Measurements from ENCODE around the gene OR6C2.
"Not testable (repeated sequence)": the region's sequence is repeated elsewhere in the genome, so short reads cannot be mapped to it uniquely, and the experiment has no call there.

The OR6C2 gene

GRCh38 chr12:55443776-55444175, at the start of gene OR6C2:
TSS of gene OR6C2 (plus strand) at chr12:55444076. CDS start at chr12:55452214, 8,138 bp downstream.
- no peak for DNase-seq

GRCh38 chr12:55396326-55396725, 47.5 kb upstream of the OR6C2 start:
- DNase-seq = no peak

GRCh38 chr12:55400229-55400628, 43.6 kb upstream of the OR6C2 start, which contains the start of gene OR6C65:
TSS of gene OR6C65 (plus strand) at chr12:55400529. CDS start at chr12:55400529, 0 bp downstream.
- DNase-seq = no peak

- no peak for DNase-seq
Measured at GRCh38 chr12:55407866-55408265, 36.0 kb upstream of the OR6C2 start.

GRCh38 chr12:55409133-55409532, 34.7 kb upstream of the OR6C2 start:
- not testable (repeated sequence) for DNase-seq

- DNase-seq = not testable (repeated sequence)
Measured at GRCh38 chr12:55412138-55412537, 31.7 kb upstream of the OR6C2 start.

- DNase-seq = not testable (repeated sequence)
Measured at GRCh38 chr12:55413498-55414388, 30.1 kb upstream of the OR6C2 start.

GRCh38 chr12:55414396-55414823, 29.5 kb upstream of the OR6C2 start:
- DNase-seq = not testable (repeated sequence)

- DNase-seq = not testable (repeated sequence)
Measured at GRCh38 chr12:55414889-55415288, 29.0 kb upstream of the OR6C2 start.

- DNase-seq = no peak
Measured at GRCh38 chr12:55416961-55417360, 26.9 kb upstream of the OR6C2 start.

- DNase-seq = no peak
Measured at GRCh38 chr12:55420307-55420962, 23.4 kb upstream of the OR6C2 start.

- no peak for DNase-seq
Measured at GRCh38 chr12:55425954-55426353, 17.9 kb upstream of the OR6C2 start, which contains the start of gene OR6C76. TSS of gene OR6C76 (plus strand) at chr12:55426254. CDS start at chr12:55426254, 0 bp downstream.

GRCh38 chr12:55428331-55429243, 15.3 kb upstream of the OR6C2 start:
- no peak for DNase-seq

GRCh38 chr12:55441233-55441632, 2.6 kb upstream of the OR6C2 start:
- not testable (repeated sequence) for DNase-seq

- DNase-seq = no peak
Measured at GRCh38 chr12:55445357-55445756, 1.5 kb downstream of the OR6C2 start.

GRCh38 chr12:55446326-55446725, 2.5 kb downstream of the OR6C2 start:
- no peak for DNase-seq

- no peak for DNase-seq
Measured at GRCh38 chr12:55448825-55449224, 4.9 kb downstream of the OR6C2 start.

GRCh38 chr12:55464926-55465325, 21.1 kb downstream of the OR6C2 start:
- not testable (repeated sequence) for DNase-seq

- DNase-seq = no peak
Measured at GRCh38 chr12:55467836-55468235, 24.0 kb downstream of the OR6C2 start.

- DNase-seq = no peak
Measured at GRCh38 chr12:55469291-55469690, 25.4 kb downstream of the OR6C2 start.

GRCh38 chr12:55470088-55470829, 26.4 kb downstream of the OR6C2 start, which contains the start of gene OR6C70:
TSS of gene OR6C70 (minus strand) at chr12:55470138. CDS start at chr12:55470138, 0 bp downstream.
- DNase-seq = no peak

- DNase-seq = no peak
Measured at GRCh38 chr12:55472264-55472663, 28.4 kb downstream of the OR6C2 start.

All from NCI-H2081 treated with DMSO at 0.1 percent for 48 hours (cell line).